ENCODE data around the gene TBX6. TPM values are rescaled to one million over a fixed set of nuclear protein-coding genes. Genes with fewer than 3 reads are reported as not detected.
A peak's percentile ranks its signal among the peaks of the same experiment; 100 is the strongest.

Gene TBX6
- total RNA-seq, 2 donors from 2014 or later = 1.5 to 2.5 TPM

DNA sequence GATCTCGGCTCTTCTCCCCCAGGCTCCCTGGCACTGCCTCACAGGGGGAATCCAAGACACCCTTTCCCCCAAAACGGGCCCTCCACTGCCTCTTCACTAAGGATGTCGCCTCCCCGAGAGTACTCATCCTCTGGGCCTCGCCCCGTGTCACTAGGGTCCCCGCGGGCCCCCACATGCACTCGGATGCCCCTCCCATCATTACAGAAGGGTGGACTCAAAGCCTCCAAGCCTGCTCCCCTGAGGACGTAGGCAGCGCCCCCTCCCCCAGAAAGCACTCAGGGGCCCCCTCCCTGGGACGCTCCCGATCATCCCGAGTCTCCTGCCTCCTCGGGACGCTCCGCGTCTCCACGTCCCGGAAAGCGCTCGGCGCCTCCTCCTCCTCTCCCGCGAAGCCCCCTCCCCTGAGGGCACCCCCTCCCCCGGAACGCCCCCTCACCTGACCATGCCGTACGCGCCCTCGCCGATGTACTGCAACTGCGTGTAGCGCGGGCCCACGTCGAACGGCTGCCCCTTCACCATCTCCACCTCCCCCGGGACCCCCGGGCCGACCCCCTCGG is 31.0 kb upstream of the TBX6 start:
- Histone ChIP-seq H3K9me3 (no peaks in the 10 kb centered on the region), H3K36me3 (peaks cover 2 to 7% of the 10 kb centered on the region in 2 donors), H3K27me3 (replicated peaks; ENCODE audit: insufficient read depth) (no peaks in the 10 kb centered on the region), H3K27ac (peak overlapping the region; percentile 89 to 92), H3K4me1 (replicated peaks) (peaks cover 8% of the 10 kb centered on the region), H3K4me3 (peak overlapping the region; percentile 76 to 88)
- DNase-seq (ENCODE audit: low spot score) = no peak
- intact Hi-C loops (cut with DNase I) = loop anchor here (5.0 kb wide), 1 partner anchor 55 kb away; the partner anchor contains the start of gene ALDOA
- 3% methylated on average over 28 of the region's 42 CpGs for WGBS
- TF ChIP-seq POLR2AphosphoS5 (IDR thresholded peaks at IDR 0.05) (no peak), POLR2A (IDR thresholded peaks at IDR 0.05) (no peak), CTCF (IDR thresholded peaks at IDR 0.05) (no peak)

- Histone ChIP-seq H3K9me3 (no peaks in the 10 kb centered on the region), H3K4me3 (peak overlapping the region; percentile 76 to 88), H3K27me3 (replicated peaks; ENCODE audit: insufficient read depth) (no peaks in the 10 kb centered on the region), H3K36me3 (peaks cover 5 to 14% of the 10 kb centered on the region in 2 donors), H3K27ac (peak overlapping the region; percentile 89 to 92), H3K4me1 (replicated peaks) (peaks cover 8% of the 10 kb centered on the region)
- intact Hi-C loops (cut with DNase I) = loop anchor here (5.0 kb wide), 1 partner anchor 55 kb away; the partner anchor contains the start of gene ALDOA
- 63% methylated on average over 31 of the region's 31 CpGs for WGBS
- DNase-seq (ENCODE audit: low spot score) = no peak
- no peak for TF ChIP-seq CTCF (IDR thresholded peaks at IDR 0.05)
- TF ChIP-seq POLR2AphosphoS5 (IDR thresholded peaks at IDR 0.05) = no peak
Observed at GRCh38 chr16:30121741-30122571, 30.2 kb upstream of the TBX6 start.

- peaks cover 5 to 14% of the 10 kb centered on the region in 2 donors for H3K36me3 ChIP-seq
- 96% methylated on average over 3 of the region's 3 CpGs for WGBS
- intact Hi-C loops (cut with DNase I) = loop anchor here (5.0 kb wide), 1 partner anchor 53 kb away; the partner anchor contains the start of gene ALDOA
- H3K4me3 ChIP-seq = no peak overlapping the region
- no peaks in the 10 kb centered on the region for H3K9me3 ChIP-seq
- peaks cover 8% of the 10 kb centered on the region for H3K4me1 ChIP-seq (replicated peaks)
- TF ChIP-seq CTCF (IDR thresholded peaks at IDR 0.05) (no peak), POLR2A (IDR thresholded peaks at IDR 0.05) (no peak), POLR2AphosphoS5 (IDR thresholded peaks at IDR 0.05) (no peak)
- DNase-seq (ENCODE audit: low spot score) = no peak
- H3K27ac ChIP-seq = no peak overlapping the region
- H3K27me3 ChIP-seq (replicated peaks; ENCODE audit: insufficient read depth) = no peaks in the 10 kb centered on the region
Observed at GRCh38 chr16:30120340-30121105, 28.8 kb upstream of the TBX6 start.

GRCh38 chr16:30119428-30119827 is 27.7 kb upstream of the TBX6 start:
- no peak overlapping the region for H3K4me3 ChIP-seq
- H3K27ac ChIP-seq = no peak overlapping the region
- peaks cover 8% of the 10 kb centered on the region for H3K4me1 ChIP-seq (replicated peaks)
- H3K27me3 ChIP-seq (replicated peaks; ENCODE audit: insufficient read depth) = no peaks in the 10 kb centered on the region
- intact Hi-C loops (cut with DNase I) = no loop called here
- WGBS = 92% methylated on average over 2 of the region's 2 CpGs
- no peak for DNase-seq (ENCODE audit: low spot score)
- TF ChIP-seq POLR2AphosphoS5 (IDR thresholded peaks at IDR 0.05) (no peak), POLR2A (IDR thresholded peaks at IDR 0.05) (no peak), CTCF (IDR thresholded peaks at IDR 0.05) (no peak)
- peaks cover 5 to 14% of the 10 kb centered on the region in 2 donors for H3K36me3 ChIP-seq
- H3K9me3 ChIP-seq = no peaks in the 10 kb centered on the region
